ENCODE results near the gene IRF2BP1. TPM values are rescaled to one million over a fixed set of nuclear protein-coding genes. Genes with fewer than 3 reads are reported as not detected.

IRF2BP1 gene
- total and polyA plus RNA-seq, 2 of the 13 experiments (the other 11 are each of a cell fraction or from before 2014, with no cell fraction given): 4.3 to 14.3 TPM

- DNase-seq (ENCODE audit: low spot score): no peak
- Histone ChIP-seq H4K20me1 (ENCODE audit: insufficient read depth, low read length) (no peaks in the 10 kb centered on the region), H3K9ac (ENCODE audit: insufficient read depth, low read depth, low read length) (no peak overlapping the region), H3K36me3 (replicated peaks in 1 of 2; ENCODE audit: control insufficient read depth in 1 of 2, insufficient read depth in 2 of 2, low read length in 2 of 2) (no peaks in the 10 kb centered on the region), H2AFZ (ENCODE audit: low read length) (no peak overlapping the region), H3K4me1 (ENCODE audit: insufficient read depth, low read length) (peaks cover 24% of the 10 kb centered on the region), H3K79me2 (ENCODE audit: insufficient read depth, low read length) (no peaks in the 10 kb centered on the region), H3K4me2 (ENCODE audit: low read depth, low read length) (no peak overlapping the region), H3K27ac (ENCODE audit: extremely low read length, insufficient read depth, low read length) (no peak overlapping the region), H3K9me3 (ENCODE audit: low read length) (no peaks in the 10 kb centered on the region), H3K27me3 (ENCODE audit: control insufficient read depth in 1 of 2, insufficient read depth in 2 of 2, low read length in 2 of 2) (peaks cover 0 to 11% of the 10 kb centered on the region in 2 experiments; a peak in 2 of 5 replicates), H3K4me3 (replicated peaks in 1 of 3; ENCODE audit: insufficient read depth in 1 of 3, low read depth in 2 of 3, low read length in 3 of 3) (no peak overlapping the region)
- CTCF ChIA-PET (ENCODE audit: low intra/inter-chr PET ratio, low total read pairs): no interaction called here
- BruUV-seq (replicated peaks): no TSS peak
- no peak for FAIRE-seq
- in situ Hi-C loops (cut with HindIII; ENCODE audit: extremely low pct_ligation_motif_present, low pct_unique_long_range_greater_than_20kb) (loop anchor here (10.0 kb wide), 1 partner anchor 86 kb away; no protein-coding TSS in a partner anchor), intact Hi-C loops (cut with micrococcal nuclease; ENCODE audit: unreplicated experiment) (no loop called here)
- POLR2A ChIA-PET: interaction anchor here (0.8 kb wide), 1 partner anchor 76 kb away, joined by 3 read pairs; the partner anchor contains the start of gene CCDC61
- 14% methylated on average over 4 of the region's 4 CpGs for WGBS (ENCODE audit: low lambda C conversion rate)
- ATAC-seq: no peak
- TF ChIP-seq CBFB (CRISPR knock-in tag; IDR thresholded peaks at IDR 0.05) (no peak), ARID2 (CRISPR knock-in tag; IDR thresholded peaks at IDR 0.05; ENCODE audit: borderline replicate concordance) (no peak), EZH2 (conservative IDR thresholded peaks at IDR 0.05; ENCODE audit: low read depth, low read length) (no peak), ZSCAN12 (CRISPR knock-in tag; IDR thresholded peaks at IDR 0.05) (no peak), YEATS2 (CRISPR knock-in tag; IDR thresholded peaks at IDR 0.05; ENCODE audit: borderline replicate concordance) (no peak), KDM5B (CRISPR knock-in tag; IDR thresholded peaks at IDR 0.05; ENCODE audit: borderline replicate concordance) (no peak), ZNF468 (CRISPR knock-in tag; IDR thresholded peaks at IDR 0.05) (no peak), ZNF780A (CRISPR knock-in tag; IDR thresholded peaks at IDR 0.05) (no peak), TBP (CRISPR knock-in tag; IDR thresholded peaks at IDR 0.05) (no peak), ZEB1 (IDR thresholded peaks at IDR 0.05; ENCODE audit: insufficient replicate concordance, low read depth) (no peak), TBL1XR1 (IDR thresholded peaks at IDR 0.05; ENCODE audit: borderline replicate concordance, low read length, partially characterized antibody) (no peak), NFIB (CRISPR knock-in tag; IDR thresholded peaks at IDR 0.05; ENCODE audit: borderline replicate concordance) (no peak), RCOR2 (CRISPR knock-in tag; IDR thresholded peaks at IDR 0.05) (no peak), TIGD3 (CRISPR knock-in tag; IDR thresholded peaks at IDR 0.05; ENCODE audit: borderline replicate concordance) (no peak)
- TF ChIP-seq, protein P1, sequence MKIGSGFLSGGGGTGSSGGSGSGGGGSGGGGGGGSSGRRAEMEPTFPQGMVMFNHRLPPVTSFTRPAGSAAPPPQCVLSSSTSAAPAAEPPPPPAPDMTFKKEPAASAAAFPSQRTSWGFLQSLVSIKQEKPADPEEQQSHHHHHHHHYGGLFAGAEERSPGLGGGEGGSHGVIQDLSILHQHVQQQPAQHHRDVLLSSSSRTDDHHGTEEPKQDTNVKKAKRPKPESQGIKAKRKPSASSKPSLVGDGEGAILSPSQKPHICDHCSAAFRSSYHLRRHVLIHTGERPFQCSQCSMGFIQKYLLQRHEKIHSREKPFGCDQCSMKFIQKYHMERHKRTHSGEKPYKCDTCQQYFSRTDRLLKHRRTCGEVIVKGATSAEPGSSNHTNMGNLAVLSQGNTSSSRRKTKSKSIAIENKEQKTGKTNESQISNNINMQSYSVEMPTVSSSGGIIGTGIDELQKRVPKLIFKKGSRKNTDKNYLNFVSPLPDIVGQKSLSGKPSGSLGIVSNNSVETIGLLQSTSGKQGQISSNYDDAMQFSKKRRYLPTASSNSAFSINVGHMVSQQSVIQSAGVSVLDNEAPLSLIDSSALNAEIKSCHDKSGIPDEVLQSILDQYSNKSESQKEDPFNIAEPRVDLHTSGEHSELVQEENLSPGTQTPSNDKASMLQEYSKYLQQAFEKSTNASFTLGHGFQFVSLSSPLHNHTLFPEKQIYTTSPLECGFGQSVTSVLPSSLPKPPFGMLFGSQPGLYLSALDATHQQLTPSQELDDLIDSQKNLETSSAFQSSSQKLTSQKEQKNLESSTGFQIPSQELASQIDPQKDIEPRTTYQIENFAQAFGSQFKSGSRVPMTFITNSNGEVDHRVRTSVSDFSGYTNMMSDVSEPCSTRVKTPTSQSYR (CRISPR knock-in tag; IDR thresholded peaks at IDR 0.05; ENCODE audit: borderline replicate concordance): no peak
- TF ChIP-seq, protein P2, sequence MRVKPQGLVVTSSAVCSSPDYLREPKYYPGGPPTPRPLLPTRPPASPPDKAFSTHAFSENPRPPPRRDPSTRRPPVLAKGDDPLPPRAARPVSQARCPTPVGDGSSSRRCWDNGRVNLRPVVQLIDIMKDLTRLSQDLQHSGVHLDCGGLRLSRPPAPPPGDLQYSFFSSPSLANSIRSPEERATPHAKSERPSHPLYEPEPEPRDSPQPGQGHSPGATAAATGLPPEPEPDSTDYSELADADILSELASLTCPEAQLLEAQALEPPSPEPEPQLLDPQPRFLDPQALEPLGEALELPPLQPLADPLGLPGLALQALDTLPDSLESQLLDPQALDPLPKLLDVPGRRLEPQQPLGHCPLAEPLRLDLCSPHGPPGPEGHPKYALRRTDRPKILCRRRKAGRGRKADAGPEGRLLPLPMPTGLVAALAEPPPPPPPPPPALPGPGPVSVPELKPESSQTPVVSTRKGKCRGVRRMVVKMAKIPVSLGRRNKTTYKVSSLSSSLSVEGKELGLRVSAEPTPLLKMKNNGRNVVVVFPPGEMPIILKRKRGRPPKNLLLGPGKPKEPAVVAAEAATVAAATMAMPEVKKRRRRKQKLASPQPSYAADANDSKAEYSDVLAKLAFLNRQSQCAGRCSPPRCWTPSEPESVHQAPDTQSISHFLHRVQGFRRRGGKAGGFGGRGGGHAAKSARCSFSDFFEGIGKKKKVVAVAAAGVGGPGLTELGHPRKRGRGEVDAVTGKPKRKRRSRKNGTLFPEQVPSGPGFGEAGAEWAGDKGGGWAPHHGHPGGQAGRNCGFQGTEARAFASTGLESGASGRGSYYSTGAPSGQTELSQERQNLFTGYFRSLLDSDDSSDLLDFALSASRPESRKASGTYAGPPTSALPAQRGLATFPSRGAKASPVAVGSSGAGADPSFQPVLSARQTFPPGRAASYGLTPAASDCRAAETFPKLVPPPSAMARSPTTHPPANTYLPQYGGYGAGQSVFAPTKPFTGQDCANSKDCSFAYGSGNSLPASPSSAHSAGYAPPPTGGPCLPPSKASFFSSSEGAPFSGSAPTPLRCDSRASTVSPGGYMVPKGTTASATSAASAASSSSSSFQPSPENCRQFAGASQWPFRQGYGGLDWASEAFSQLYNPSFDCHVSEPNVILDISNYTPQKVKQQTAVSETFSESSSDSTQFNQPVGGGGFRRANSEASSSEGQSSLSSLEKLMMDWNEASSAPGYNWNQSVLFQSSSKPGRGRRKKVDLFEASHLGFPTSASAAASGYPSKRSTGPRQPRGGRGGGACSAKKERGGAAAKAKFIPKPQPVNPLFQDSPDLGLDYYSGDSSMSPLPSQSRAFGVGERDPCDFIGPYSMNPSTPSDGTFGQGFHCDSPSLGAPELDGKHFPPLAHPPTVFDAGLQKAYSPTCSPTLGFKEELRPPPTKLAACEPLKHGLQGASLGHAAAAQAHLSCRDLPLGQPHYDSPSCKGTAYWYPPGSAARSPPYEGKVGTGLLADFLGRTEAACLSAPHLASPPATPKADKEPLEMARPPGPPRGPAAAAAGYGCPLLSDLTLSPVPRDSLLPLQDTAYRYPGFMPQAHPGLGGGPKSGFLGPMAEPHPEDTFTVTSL (CRISPR knock-in tag; IDR thresholded peaks at IDR 0.05; ENCODE audit: borderline replicate concordance): no peak
Measured at GRCh38 chr19:45918721-45919120, 32.8 kb upstream of the IRF2BP1 start.

Data from HepG2 (cell line).